HCT116 (cell line): ENCODE results near the gene ARAP1. TPM values are rescaled to one million over a fixed set of nuclear protein-coding genes. Genes with fewer than 3 reads are reported as not detected.

Experiments used
- ATAC-seq: fragments of 200-7000 bp; cut with Tn5 transposase; 2 replicates; pipeline ENCODE4 v1.9.1; 2020; ENCODE audit warnings: mild to moderate bottlenecking, moderate library complexity
- BruUV-seq: library from RNA; stranded (reverse); fragments of 400-500 nt; replicated peaks from 2 replicates; lab custom pipeline; 2021; lab: Mats Ljungman, UMichigan
- CTCF ChIA-PET: fragments of 300-600 bp; sonication (Branson Sonifier 250); formaldehyde crosslinking; loops from one replicate; lab custom pipeline; 2021; ENCODE audit warnings: antibody characterized with exemption; lab: Charles Lee
- POLR2A ChIA-PET: fragments of 300-600, 350-600 bp; sonication (Branson Sonifier 250); formaldehyde crosslinking; loops from one replicate; lab custom pipeline; 2021; ENCODE audit warnings: antibody characterized with exemption; lab: Charles Lee
- RAD21 ChIA-PET, 2 experiments: fragments of 300-600 bp; sonication (Branson Sonifier 250); formaldehyde crosslinking; loops; one replicate each; lab custom pipeline; 2023; ENCODE audit warnings: low total read pairs in 2 of 2; ENCODE audit not compliant: uncharacterized antibody in 2 of 2, unreplicated experiment in 2 of 2, low non-redundant PET in 1 of 2; lab: Charles Lee
- DNase-seq: peaks from one replicate; pipeline ENCODE4 v3.0.0-alpha.2; 2010; ENCODE audit warnings: low read depth, low spot score
- H2AFZ ChIP-seq: fragments of 200-600 bp; shearing (Covaris generic), sonication (generic); 2 replicates; pipeline ENCODE4 v1.6.1; 2017; ENCODE audit warnings: low read depth, mixed run types, mixed read lengths, antibody characterized with exemption, low read length; ENCODE audit not compliant: poor library complexity, severe bottlenecking
- H3K27ac ChIP-seq: 2 replicates; pipeline ENCODE4 v1.5.1; 2012; ENCODE audit warnings: low read depth, low read length
- H3K27me3 ChIP-seq: fragments of 200-600 bp; sonication (generic); 2 replicates; pipeline ENCODE4 v1.6.1; 2016; ENCODE audit warnings: mixed run types, low read length, mixed read lengths; ENCODE audit not compliant: insufficient read depth
- H3K36me3 ChIP-seq, 2 experiments: fragments of 200-500 bp in 1 of 2; fragments of 200-600 bp in 1 of 2; sonication (Bioruptor generic) in 1 of 2; sonication (generic) in 1 of 2; 2 replicates each; pipeline versions ENCODE4 v1.5.1 to v1.6.1; 2014 to 2016; ENCODE audit warnings: low read length in 2 of 2, inconsistent platforms in 1 of 2, mixed read lengths in 1 of 2, mixed run types in 1 of 2; ENCODE audit not compliant: insufficient read depth in 2 of 2, control insufficient read depth in 1 of 2
- H3K4me1 ChIP-seq, 2 experiments: fragments of 200-600 bp in 1 of 2; sonication (generic) in 1 of 2; 2 replicates each; pipeline versions ENCODE4 v1.5.1 to v1.6.1; 2012 to 2017; ENCODE audit warnings: low read length in 2 of 2, inconsistent platforms in 1 of 2, mild to moderate bottlenecking in 1 of 2, mixed read lengths in 1 of 2, mixed run types in 1 of 2, moderate library complexity in 1 of 2; ENCODE audit not compliant: insufficient read depth in 2 of 2, control insufficient read depth in 1 of 2
- H3K4me2 ChIP-seq: fragments of 200-600 bp; sonication (generic); 2 replicates; pipeline ENCODE4 v1.6.1; 2017; ENCODE audit warnings: mixed run types, low read length, mixed read lengths
- H3K4me3 ChIP-seq, 2 experiments: fragments of 200-600 bp in 1 of 2; sonication (generic) in 1 of 2; replicated peaks in 1 of 2; 2 replicates each; pipeline ENCODE4 v1.5.1; 2011 to 2016; ENCODE audit warnings: low read length in 2 of 2, control low read depth in 1 of 2, low read depth in 1 of 2, mild to moderate bottlenecking in 1 of 2, mixed read lengths in 1 of 2, mixed run types in 1 of 2
- H3K79me2 ChIP-seq: fragments of 200-600 bp; sonication (generic); 2 replicates; pipeline ENCODE4 v1.6.1; 2017; ENCODE audit warnings: mild to moderate bottlenecking, mixed run types, low read length, moderate library complexity, mixed read lengths; ENCODE audit not compliant: insufficient read depth
- H3K9ac ChIP-seq: fragments of 200-600 bp; sonication (generic); 2 replicates; pipeline ENCODE4 v1.6.1; 2016; ENCODE audit warnings: low read length, mixed read lengths
- H3K9me2 ChIP-seq: fragments of 200-600 bp; sonication (generic), shearing (Covaris generic); 2 replicates; pipeline ENCODE4 v1.6.1; 2017; ENCODE audit warnings: mixed run types, mild to moderate bottlenecking, moderate library complexity; ENCODE audit not compliant: insufficient read depth
- H3K9me3 ChIP-seq, 2 experiments: fragments of 200-500 bp in 1 of 2; fragments of 200-600 bp in 1 of 2; sonication (Bioruptor generic) in 1 of 2; sonication (generic) in 1 of 2; 2 replicates each; pipeline ENCODE4 v1.6.1; 2014 to 2017; ENCODE audit warnings: low read length in 2 of 2, mixed read lengths in 2 of 2, inconsistent platforms in 1 of 2, low read depth in 1 of 2, mild to moderate bottlenecking in 1 of 2, mixed run types in 1 of 2, moderate library complexity in 1 of 2; ENCODE audit not compliant: control insufficient read depth in 1 of 2, insufficient read depth in 1 of 2
- H4K20me1 ChIP-seq: fragments of 200-600 bp; sonication (generic), shearing (Covaris generic); 2 replicates; pipeline ENCODE4 v1.6.1; 2017; ENCODE audit warnings: mixed run types, mild to moderate bottlenecking, moderate library complexity; ENCODE audit not compliant: insufficient read depth
- ATF3 ChIP-seq: IDR thresholded peaks from 2 replicates; pipeline ENCODE4 v1.6.1; 2012
- CBX3 ChIP-seq: IDR thresholded peaks from 2 replicates; pipeline ENCODE4 v1.6.1; 2012; ENCODE audit warnings: low read depth
- CEBPB ChIP-seq: IDR thresholded peaks from 2 replicates; pipeline ENCODE4 v1.6.1; 2012; ENCODE audit warnings: low read depth
- ELF1 ChIP-seq: IDR thresholded peaks from 2 replicates; pipeline ENCODE4 v1.6.1; 2012; ENCODE audit warnings: low read depth, borderline replicate concordance
- EZH2 ChIP-seq: fragments of 200-600 bp; sonication (generic); IDR thresholded peaks from 2 replicates; pipeline ENCODE4 v1.6.1; 2017; ENCODE audit warnings: antibody characterized with exemption, mixed run types
- JUND ChIP-seq: IDR thresholded peaks from 2 replicates; pipeline ENCODE4 v1.6.1; 2012
- POLR2AphosphoS5 ChIP-seq: IDR thresholded peaks from 2 replicates; pipeline ENCODE4 v1.6.1; 2011; ENCODE audit warnings: mild to moderate bottlenecking, low read depth, low read length, moderate library complexity
- RAD21 ChIP-seq: IDR thresholded peaks from 2 replicates; pipeline ENCODE4 v1.6.1; 2012; ENCODE audit warnings: low read depth, mild to moderate bottlenecking
- SIN3A ChIP-seq: IDR thresholded peaks from 2 replicates; pipeline ENCODE4 v1.6.1; 2012; ENCODE audit warnings: low read depth
- SP1 ChIP-seq: IDR thresholded peaks from 2 replicates; pipeline ENCODE4 v1.6.1; 2012; ENCODE audit warnings: low read depth
- TCF7L2 ChIP-seq: IDR thresholded peaks from 2 replicates; pipeline ENCODE4 v1.7.0; 2011; ENCODE audit warnings: borderline replicate concordance, inconsistent platforms; ENCODE audit not compliant: insufficient read depth, insufficient read length; ENCODE audit errors: extremely low read depth
- YY1 ChIP-seq: IDR thresholded peaks from 2 replicates; pipeline ENCODE4 v1.6.1; 2011; ENCODE audit warnings: low read length, low read depth, moderate library complexity, mild to moderate bottlenecking; ENCODE audit not compliant: insufficient replicate concordance; ENCODE audit errors: extremely low read depth
- intact Hi-C: fragments of 100-400 bp; cut with micrococcal nuclease; formaldehyde crosslinking; loops from 2 replicates; pipeline ENCODE4 v1.10.0; 2022
- total RNA-seq: library from RNA; stranded (reverse); gene quantifications from one replicate; pipeline ENCODE4 v1.2.1, GENCODE V29; 2021; ENCODE audit not compliant: unreplicated experiment
- TF ChIP-seq, protein P1 (sequence below): IDR thresholded peaks from 2 replicates; pipeline ENCODE4 v1.6.1; 2011; ENCODE audit warnings: mild to moderate bottlenecking, low read length, moderate library complexity; ENCODE audit not compliant: insufficient replicate concordance; ENCODE audit errors: extremely low read depth

Gene ARAP1
- total RNA-seq, 1 experiment from 2014 or later: 57.4 TPM

- no peak overlapping the region for H3K4me3 ChIP-seq
- no peak overlapping the region for H3K27ac ChIP-seq
- no peaks in the 10 kb centered on the region for H3K9me3 ChIP-seq
- peaks cover 20 to 52% of the 10 kb centered on the region in 2 experiments for H3K4me1 ChIP-seq
- CTCF ChIA-PET: interaction anchor here (0.7 kb wide), 1 partner anchor 107 kb away, joined by 3 read pairs; no protein-coding TSS in a partner anchor
- intact Hi-C loops: no loop called here
- POLR2A ChIA-PET: no interaction called here
- ATAC-seq (no peak), DNase-seq (no peak)
- RAD21 ChIA-PET: interaction anchor here (0.9 to 1.3 kb wide), 2 partner anchors 45 to 62 kb away, joined by 3 read pairs; no protein-coding TSS in a partner anchor
- H4K20me1 ChIP-seq: no peaks in the 10 kb centered on the region
- no peaks in the 10 kb centered on the region for H3K9me2 ChIP-seq
- no peak overlapping the region for H2AFZ ChIP-seq
- no TSS peak for BruUV-seq
- H3K27me3 ChIP-seq: no peaks in the 10 kb centered on the region
- no peak overlapping the region for H3K4me2 ChIP-seq
- TF ChIP-seq ELF1: no peak
- no peak for TF ChIP-seq TCF7L2
- TF ChIP-seq JUND: no peak
- no peak for TF ChIP-seq ATF3
- no peak for TF ChIP-seq YY1
- TF ChIP-seq POLR2AphosphoS5: no peak
- TF ChIP-seq CBX3: no peak
- no peaks in the 10 kb centered on the region for H3K36me3 ChIP-seq
- no peak overlapping the region for H3K9ac ChIP-seq
- H3K79me2 ChIP-seq: no peaks in the 10 kb centered on the region
These were observed 34.4 kb upstream of the ARAP1 start for GRCh38 chr11:72786305-72787215.

DNA sequence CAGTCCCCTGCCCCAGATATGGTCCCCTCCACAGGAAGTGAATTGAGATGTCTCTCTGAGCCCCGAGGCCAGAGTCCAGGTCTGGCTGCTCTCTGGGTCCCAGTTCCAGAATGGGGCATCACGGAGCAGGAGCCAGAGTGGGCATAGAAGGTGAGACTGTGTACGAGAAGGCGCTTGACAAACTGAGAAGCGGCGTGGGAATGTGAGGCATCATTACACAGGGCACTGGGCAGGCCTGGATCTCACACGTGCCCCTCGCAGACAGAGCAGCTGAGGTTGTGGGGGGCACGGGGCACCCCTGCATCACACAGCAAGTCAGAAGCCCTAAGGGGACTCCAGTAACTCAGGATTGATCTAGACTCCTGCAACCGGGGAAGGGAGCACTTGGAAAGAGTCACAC, 32.5 kb upstream of the ARAP1 start:
- POLR2A ChIA-PET: no interaction called here

More for the DNA sequence above, 32.5 kb upstream of the ARAP1 start:
- no peak for TF ChIP-seq EZH2
- no peak for TF ChIP-seq SIN3A
- no peak for TF ChIP-seq RAD21
- no peak for TF ChIP-seq CEBPB
- no peak for TF ChIP-seq SP1
- no peak for TF ChIP-seq POLR2AphosphoS5
- TF ChIP-seq ATF3: no peak
- no peak for TF ChIP-seq TCF7L2
- TF ChIP-seq, protein P1, sequence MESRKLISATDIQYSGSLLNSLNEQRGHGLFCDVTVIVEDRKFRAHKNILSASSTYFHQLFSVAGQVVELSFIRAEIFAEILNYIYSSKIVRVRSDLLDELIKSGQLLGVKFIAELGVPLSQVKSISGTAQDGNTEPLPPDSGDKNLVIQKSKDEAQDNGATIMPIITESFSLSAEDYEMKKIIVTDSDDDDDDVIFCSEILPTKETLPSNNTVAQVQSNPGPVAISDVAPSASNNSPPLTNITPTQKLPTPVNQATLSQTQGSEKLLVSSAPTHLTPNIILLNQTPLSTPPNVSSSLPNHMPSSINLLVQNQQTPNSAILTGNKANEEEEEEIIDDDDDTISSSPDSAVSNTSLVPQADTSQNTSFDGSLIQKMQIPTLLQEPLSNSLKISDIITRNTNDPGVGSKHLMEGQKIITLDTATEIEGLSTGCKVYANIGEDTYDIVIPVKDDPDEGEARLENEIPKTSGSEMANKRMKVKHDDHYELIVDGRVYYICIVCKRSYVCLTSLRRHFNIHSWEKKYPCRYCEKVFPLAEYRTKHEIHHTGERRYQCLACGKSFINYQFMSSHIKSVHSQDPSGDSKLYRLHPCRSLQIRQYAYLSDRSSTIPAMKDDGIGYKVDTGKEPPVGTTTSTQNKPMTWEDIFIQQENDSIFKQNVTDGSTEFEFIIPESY: no peak
- no peak for TF ChIP-seq CBX3
- CTCF ChIA-PET: no interaction called here
- Histone ChIP-seq H3K27me3 (no peaks in the 10 kb centered on the region), H4K20me1 (no peaks in the 10 kb centered on the region), H3K27ac (no peak overlapping the region), H3K4me1 (peaks cover 18 to 48% of the 10 kb centered on the region in 2 experiments), H3K9me3 (no peaks in the 10 kb centered on the region), H3K36me3 (no peaks in the 10 kb centered on the region), H3K79me2 (no peaks in the 10 kb centered on the region), H2AFZ (no peak overlapping the region), H3K9me2 (no peaks in the 10 kb centered on the region), H3K4me2 (no peak overlapping the region), H3K4me3 (no peak overlapping the region), H3K9ac (no peak overlapping the region)
- no TSS peak for BruUV-seq
- ATAC-seq (no peak), DNase-seq (no peak)
- RAD21 ChIA-PET: no interaction called here
- intact Hi-C loops: no loop called here
